Fibroblast of skin of back (primary cell): ENCODE data around the gene MCHR1.
"Not testable (repeated sequence)": the region's sequence is repeated elsewhere in the genome, so short reads cannot be mapped to it uniquely, and the experiment has no call there.

Experiments
- DNase-seq: peaks from one replicate; pipeline ENCODE4 v3.0.0-alpha.2; 2013

Gene MCHR1

DNA sequence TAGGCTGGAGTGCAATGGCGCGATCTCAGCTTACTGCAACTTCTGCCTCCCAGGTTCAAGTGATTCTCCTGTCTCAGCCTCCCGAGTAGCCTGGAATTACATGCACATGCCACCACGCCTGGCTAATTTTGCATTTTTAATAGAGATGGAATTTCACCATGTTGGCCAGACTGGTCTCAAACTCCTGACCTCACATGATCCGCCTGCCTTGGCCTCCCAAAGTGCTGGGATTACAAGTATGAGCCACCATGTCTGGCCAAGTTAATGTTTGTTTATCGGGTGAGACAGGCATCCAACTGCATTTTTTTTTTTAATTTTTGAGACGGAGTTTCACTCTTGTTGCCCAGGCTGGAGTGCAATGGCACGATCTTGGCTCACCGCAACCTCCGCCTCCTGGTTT lies 22.6 kb upstream of the MCHR1 start:
- DNase-seq, result not testable (repeated sequence)

GRCh38 chr22:40659166-40659565 lies 20.1 kb upstream of the MCHR1 start:
- DNase-seq, result no peak

DNA sequence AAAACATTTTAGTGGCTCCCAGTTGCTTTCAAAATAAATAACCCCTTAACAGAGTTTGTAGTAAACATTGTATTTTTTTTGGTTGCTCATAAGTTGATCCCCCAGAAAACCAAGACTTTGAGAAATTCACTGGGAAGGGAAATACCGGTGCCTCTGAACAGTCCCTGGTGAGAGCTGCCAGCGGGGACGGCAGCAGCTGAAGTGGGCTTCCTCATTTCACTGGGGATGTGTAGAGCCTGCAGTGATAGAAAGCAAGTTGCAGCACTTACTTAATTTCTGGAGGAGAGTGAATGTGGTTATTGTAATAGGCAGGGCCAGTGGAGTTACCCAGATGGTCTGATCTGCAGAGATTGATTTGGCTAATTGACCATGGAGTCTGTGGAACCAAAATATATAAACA lies 18.6 kb upstream of the MCHR1 start:
- DNase-seq, result no peak

DNA sequence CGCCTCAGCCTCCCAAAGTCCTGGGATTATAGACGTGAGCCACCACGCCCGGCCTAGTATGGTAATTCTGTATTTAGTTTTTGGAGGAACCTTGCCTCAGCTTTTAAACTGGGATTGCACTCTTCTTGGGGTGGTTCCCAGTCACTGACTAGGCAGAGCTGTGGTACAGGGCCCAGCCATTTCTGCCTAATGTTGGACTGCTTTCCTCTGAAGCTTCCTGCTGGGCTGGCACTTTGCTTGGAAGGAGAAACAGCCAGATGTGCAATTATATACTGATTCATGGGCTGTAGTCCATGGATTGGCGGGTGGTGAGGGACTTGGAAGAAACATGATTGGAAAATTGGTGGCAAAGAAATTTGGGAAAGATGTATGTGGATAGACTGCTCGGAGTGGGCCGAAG lies 17.6 kb upstream of the MCHR1 start:
- DNase-seq, result no peak

DNA sequence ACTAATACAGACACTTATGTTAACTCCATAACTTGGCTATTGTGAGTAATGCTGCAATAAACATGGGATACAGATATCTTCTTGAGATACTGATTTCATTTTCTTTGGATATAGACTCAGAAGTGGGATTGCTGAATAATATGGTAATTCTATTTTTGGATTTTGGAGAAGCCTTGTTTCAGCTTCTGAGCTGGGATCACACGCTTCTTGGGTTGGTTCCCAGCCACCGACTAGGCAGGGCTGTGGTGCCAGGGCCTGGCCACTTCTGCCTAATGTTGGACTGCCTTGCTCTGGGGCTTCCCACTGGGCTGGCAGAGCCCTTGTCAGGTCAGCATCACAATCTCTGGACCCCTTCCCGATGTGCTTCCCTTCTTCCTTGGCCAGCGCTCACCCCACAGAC lies 14.0 kb upstream of the MCHR1 start:
- DNase-seq, result peak; percentile 64

DNA sequence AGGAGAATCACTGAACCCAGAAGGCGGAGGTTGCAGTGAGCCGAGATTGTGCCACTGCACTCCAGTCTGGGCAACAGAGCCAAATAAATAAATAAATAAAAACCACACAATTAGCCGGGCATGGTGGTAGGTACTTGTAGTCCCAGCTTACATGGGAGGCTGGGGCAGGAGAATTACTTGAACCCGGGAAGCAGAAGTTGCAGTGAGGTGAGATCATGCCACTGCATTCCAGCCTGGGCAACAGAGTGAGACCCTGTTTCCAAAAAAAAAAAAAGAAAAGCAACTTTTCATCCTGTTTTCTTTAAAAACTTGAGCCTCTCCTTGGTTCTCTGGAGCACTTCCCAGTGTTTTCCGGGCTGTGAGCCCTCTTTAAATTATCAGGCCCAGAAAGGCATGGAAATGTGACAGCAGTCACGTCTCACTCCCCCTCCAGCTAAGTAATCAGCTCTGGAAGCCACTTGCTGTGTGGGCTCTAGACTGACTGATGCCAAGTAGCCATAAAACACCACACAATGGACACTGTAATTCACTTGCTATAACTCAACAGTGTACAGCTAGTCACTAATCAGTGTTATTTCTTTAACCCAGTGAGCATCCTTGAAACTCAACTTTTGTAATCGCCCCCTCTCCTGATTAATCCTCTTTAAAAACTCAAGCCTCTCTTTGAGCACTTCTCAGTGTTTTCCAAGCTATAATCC lies 13.0 kb upstream of the MCHR1 start:
- DNase-seq, result peak; percentile 79

- DNase-seq, result peak; percentile 85
These were observed 10.5 kb upstream of the MCHR1 start for GRCh38 chr22:40668611-40669411.

DNA sequence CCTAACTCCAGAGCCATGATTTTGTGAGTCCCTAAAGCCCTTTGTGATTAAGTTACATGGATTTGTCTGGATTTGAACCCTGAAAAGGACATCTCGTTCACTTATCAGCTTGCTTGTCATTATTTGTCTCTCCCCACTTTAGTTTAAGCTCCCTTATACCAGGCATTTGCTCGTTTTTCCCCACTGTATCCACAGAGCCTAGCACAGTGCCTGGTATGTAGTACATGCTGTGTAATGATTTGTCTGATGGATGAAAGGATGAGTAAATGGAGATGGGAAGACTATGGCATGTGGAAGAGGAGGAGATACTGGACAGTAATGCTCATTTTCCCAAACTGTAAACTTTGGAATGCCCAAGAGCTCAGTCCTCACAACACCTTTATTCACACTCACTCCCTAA lies 9.2 kb upstream of the MCHR1 start:
- DNase-seq, result no peak

DNA sequence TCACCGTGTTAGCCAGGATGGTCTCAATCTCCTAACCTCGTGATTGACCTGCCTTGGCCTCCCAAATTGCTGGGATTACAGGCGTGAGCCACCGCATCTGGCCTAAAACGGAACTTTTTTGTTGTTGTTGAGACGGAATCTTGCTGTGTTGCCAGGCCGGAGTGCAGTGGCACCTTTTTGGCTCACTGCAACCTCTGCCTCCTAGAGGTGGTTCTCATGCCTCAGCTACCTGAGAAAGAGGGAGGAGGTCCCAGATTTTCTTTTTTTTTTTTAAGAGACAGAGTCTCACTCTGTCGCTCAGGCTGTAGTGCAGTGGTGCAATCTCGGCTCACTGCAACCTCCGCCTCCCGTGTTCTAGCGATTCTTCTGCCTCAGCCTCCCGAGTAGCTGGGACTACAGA lies 7.9 kb upstream of the MCHR1 start:
- no peak for DNase-seq

DNA sequence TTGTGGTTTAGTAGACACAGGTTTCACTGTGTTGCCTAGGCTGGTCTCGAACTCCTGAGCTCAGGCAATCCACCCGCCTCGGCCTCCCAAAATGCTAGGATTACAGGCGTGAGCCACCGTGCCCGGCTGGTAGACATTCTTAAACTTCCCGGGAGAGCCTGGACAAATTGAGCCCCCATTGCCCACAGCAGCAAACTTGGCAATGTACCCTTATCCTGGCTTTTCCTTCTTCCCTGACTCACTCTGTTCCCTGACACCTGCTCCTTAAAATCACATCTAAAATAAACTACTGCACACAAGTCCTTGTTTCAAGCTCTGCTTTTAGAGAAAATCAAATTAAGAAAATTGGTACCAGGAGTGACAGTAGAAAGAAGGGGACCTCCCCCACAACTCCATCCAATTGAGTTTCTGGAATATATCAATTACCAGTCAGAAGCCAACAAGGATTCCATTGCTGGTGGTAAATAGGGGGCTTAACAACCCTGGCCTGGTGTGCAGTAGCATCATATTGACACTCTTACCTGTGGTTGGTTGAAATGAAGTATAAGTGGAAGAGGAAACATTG lies 7.4 kb upstream of the MCHR1 start:
- DNase-seq, result no peak

- no peak for DNase-seq
These were observed 6.3 kb upstream of the MCHR1 start for GRCh38 chr22:40673017-40673416.

DNA sequence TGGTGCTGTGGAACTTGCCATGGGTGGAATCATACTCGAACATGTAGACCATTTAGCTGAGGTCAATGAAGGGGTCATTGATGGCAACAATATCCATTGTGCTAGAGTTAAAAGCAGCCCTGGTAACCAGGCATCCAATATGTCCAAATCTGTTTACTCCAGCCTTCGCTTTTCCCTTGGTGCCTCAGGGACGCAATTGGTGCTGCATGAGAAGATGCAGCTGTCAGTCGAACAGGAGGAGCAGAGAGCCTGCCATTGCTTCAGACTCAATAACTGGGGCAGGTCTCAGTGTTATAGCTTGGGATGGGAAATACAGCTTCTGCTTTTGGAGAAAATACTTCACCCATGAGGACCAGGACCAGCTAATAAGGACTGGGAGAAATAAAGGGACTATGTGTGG lies 5.0 kb upstream of the MCHR1 start:
- no peak for DNase-seq

DNA sequence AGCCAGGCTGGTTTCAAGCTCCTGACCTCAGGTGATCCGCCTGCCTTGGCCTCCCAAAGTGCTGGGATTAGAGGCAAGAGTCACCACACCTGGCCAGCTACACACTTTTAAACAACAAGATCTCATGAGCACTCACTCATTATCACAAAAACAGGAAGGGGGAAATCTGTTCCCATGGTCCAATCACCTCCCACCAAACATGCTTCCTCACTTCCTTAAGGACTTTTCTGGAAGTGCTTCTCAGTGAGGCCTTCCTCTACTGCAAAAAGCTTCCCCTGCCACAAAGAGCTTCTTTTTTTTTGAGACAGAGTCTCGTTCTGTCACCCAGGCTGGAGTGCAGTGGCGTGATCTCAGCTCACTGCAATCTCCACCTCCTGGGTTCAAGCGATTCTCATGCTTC lies 3.1 kb upstream of the MCHR1 start:
- not testable (repeated sequence) for DNase-seq

- no peak for DNase-seq
These were observed 2.6 kb upstream of the MCHR1 start for GRCh38 chr22:40676644-40677043.

DNA sequence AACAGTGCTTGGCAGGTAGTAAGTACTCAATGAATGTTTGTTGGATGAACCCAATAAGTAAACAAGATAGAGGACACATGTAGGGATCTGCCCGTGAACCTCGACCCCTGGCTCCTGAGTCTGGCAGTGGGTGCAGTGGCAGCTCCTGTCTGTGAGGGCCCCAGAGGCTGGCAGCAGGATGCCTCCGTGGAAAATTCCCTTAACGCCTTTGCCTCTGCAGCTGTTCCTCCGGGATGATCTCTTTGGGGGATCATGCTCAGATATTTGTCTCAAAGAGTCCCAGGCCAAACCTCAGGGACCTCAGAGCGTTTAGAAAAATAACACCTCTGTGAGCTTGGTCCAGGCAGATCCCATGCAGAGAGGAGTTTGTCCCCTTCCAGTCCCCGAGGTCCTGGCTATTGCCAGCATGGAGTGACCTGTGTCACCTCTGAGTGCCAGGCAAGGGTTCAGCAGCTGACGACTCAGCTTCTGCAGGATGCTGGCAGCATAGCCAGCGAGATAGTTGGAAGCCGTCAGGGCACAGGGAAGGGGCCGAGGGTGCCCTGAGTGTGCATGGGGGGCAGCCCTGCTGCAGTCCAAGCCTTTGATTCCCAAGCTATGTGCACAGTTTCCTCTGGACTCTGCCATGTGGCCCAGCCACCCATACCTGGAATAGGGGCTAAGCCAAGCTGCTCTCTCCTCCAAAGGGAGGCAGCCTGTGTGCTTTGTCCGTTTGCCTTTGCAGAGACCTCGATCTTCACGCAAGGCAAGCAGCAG lies 613 bp upstream of the MCHR1 start:
- DNase-seq, result no peak

GRCh38 chr22:40679964-40680818 lies 907 bp downstream of the MCHR1 start:
- peak; percentile 37 for DNase-seq

DNA sequence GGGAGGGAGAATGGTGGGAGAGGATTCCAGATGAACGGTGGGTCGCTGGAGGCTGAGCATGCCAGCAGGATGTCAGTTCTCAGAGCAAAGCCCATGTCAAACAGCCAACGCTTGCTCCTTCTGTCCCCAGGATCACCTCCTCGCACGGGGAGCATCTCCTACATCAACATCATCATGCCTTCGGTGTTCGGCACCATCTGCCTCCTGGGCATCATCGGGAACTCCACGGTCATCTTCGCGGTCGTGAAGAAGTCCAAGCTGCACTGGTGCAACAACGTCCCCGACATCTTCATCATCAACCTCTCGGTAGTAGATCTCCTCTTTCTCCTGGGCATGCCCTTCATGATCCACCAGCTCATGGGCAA lies 1.5 kb downstream of the MCHR1 start:
- DNase-seq, result no peak

- DNase-seq, result no peak
These were observed 2.2 kb downstream of the MCHR1 start for GRCh38 chr22:40681451-40681850.

- DNase-seq, result no peak
These were observed 5.4 kb downstream of the MCHR1 start for GRCh38 chr22:40684728-40685127.

- no peak for DNase-seq
These were observed 6.1 kb downstream of the MCHR1 start for GRCh38 chr22:40685406-40685805.

DNA sequence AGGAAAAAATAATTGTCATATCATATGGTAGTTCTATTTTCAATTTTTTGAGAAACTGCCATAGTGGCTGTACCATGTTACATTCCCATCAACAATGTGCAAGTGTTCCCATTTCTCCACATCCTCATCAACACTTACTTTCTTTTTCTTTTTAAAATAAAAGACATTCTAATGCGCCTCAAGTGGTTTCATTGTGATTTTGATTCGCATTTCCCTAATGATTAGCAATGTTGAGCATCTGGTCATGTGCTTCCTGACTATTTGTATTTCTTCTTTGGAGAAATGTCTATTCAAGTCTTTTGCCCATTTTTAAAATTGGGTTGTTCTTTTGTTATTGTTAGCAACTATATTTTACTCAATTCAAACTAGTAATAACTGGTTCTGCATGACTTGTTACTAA lies 8.4 kb downstream of the MCHR1 start:
- DNase-seq, result no peak

GRCh38 chr22:40690370-40690769 lies 11.1 kb downstream of the MCHR1 start:
- DNase-seq, result no peak
